GM21576 (cell line): Measurements from ENCODE around the gene VWA5B2.
"Not testable (repeated sequence)": the region's sequence is repeated elsewhere in the genome, so short reads cannot be mapped to it uniquely, and the experiment has no call there.

Source experiments
- ATAC-seq: cut with Tn5 transposase; IDR thresholded peaks from one replicate; pipeline ENCODE4 v1.9.1; 2021; ENCODE audit warnings: mild to moderate bottlenecking, moderate library complexity; ENCODE audit not compliant: unreplicated experiment

The VWA5B2 gene

GRCh38 chr3:184241141-184241446, 11.7 kb downstream of the VWA5B2 start:
- ATAC-seq: no peak

- ATAC-seq: no peak
These were observed 12.3 kb downstream of the VWA5B2 start for GRCh38 chr3:184241447-184242296.

GRCh38 chr3:184242297-184242685, 12.9 kb downstream of the VWA5B2 start:
- ATAC-seq: no peak

GRCh38 chr3:184248454-184249411, 19.3 kb downstream of the VWA5B2 start, which contains the start of gene ALG3:
Gene ALG3 (minus strand): TSS chr3:184248962. CDS start chr3:184248940, 22 bp downstream.
- peak; percentile 41 for ATAC-seq

GRCh38 chr3:184249412-184250166, 20.2 kb downstream of the VWA5B2 start, which contains the start of gene EEF1AKMT4:
Gene EEF1AKMT4 (plus strand): TSS chr3:184249672. CDS start chr3:184249695, 23 bp downstream.
- peak; percentile 88 for ATAC-seq

- peak; percentile 80 for ATAC-seq
These were observed 20.9 kb downstream of the VWA5B2 start for GRCh38 chr3:184250167-184250828.

GRCh38 chr3:184255291-184256039, 26.1 kb downstream of the VWA5B2 start:
- no peak for ATAC-seq

GRCh38 chr3:184257083-184257915, 27.9 kb downstream of the VWA5B2 start:
- ATAC-seq: no peak

- ATAC-seq: no peak
These were observed 29.5 kb downstream of the VWA5B2 start for GRCh38 chr3:184258926-184259325.

- ATAC-seq: no peak
These were observed 30.1 kb downstream of the VWA5B2 start for GRCh38 chr3:184259396-184259877.

GRCh38 chr3:184259878-184260723, 30.7 kb downstream of the VWA5B2 start:
- no peak for ATAC-seq

- ATAC-seq: no peak
These were observed 31.4 kb downstream of the VWA5B2 start for GRCh38 chr3:184260724-184261269.

GRCh38 chr3:184261270-184261853, 32.0 kb downstream of the VWA5B2 start, which contains the start of gene CAMK2N2:
Gene CAMK2N2 (minus strand): TSS chr3:184261553. CDS start chr3:184261285, 268 bp downstream.
- ATAC-seq: no peak

- no peak for ATAC-seq
These were observed 32.7 kb downstream of the VWA5B2 start for GRCh38 chr3:184261854-184262763.

- ATAC-seq: no peak
These were observed 33.4 kb downstream of the VWA5B2 start for GRCh38 chr3:184262764-184263179.

- not testable (repeated sequence) for ATAC-seq
These were observed 37.9 kb downstream of the VWA5B2 start for GRCh38 chr3:184267249-184267648.
